Liver (tissue), 9 donors: ENCODE results near the gene TRPC4AP. TPM values are rescaled to one million over a fixed set of nuclear protein-coding genes. Genes with fewer than 3 reads are reported as not detected.

Source experiments
- DNase-seq: peaks from one replicate; pipeline ENCODE4 v3.0.0-alpha.2; 2017; ENCODE audit warnings: low spot score
- H3K27ac ChIP-seq, 2 donors: one replicate each; pipeline ENCODE4 v1.7.0; 2013; ENCODE audit warnings: inconsistent platforms in 2 of 2, low read length in 2 of 2, control low read depth in 1 of 2, low read depth in 1 of 2, mild to moderate bottlenecking in 1 of 2
- H3K27me3 ChIP-seq, 4 donors: one replicate each; pipeline versions ENCODE4 v1.6.1 to v1.7.0; 2013; ENCODE audit warnings: low read length in 3 of 4, inconsistent platforms in 1 of 4, mild to moderate bottlenecking in 1 of 4, moderate library complexity in 1 of 4; ENCODE audit not compliant: control insufficient read depth in 4 of 4, insufficient read depth in 4 of 4
- H3K36me3 ChIP-seq, 4 donors: one replicate each; pipeline versions ENCODE4 v1.6.1 to v1.7.0; 2013; ENCODE audit warnings: low read length in 3 of 4, mild to moderate bottlenecking in 3 of 4, low read depth in 1 of 4, moderate library complexity in 1 of 4; ENCODE audit not compliant: control insufficient read depth in 4 of 4, insufficient read depth in 3 of 4
- H3K4me1 ChIP-seq, 4 donors: one replicate each; pipeline versions ENCODE4 v1.6.1 to v1.7.0; 2013; ENCODE audit warnings: low read length in 3 of 4, mild to moderate bottlenecking in 3 of 4, moderate library complexity in 1 of 4; ENCODE audit not compliant: control insufficient read depth in 4 of 4, insufficient read depth in 4 of 4
- H3K4me3 ChIP-seq, 3 donors: one replicate each; pipeline versions ENCODE4 v1.6.1 to v1.7.0; 2013; ENCODE audit warnings: low read length in 3 of 3, control low read depth in 1 of 3, low read depth in 1 of 3, mild to moderate bottlenecking in 1 of 3
- H3K9ac ChIP-seq, 2 donors: one replicate each; pipeline ENCODE4 v1.7.0; 2013; ENCODE audit warnings: low read length in 2 of 2, mild to moderate bottlenecking in 2 of 2, moderate library complexity in 2 of 2, control low read depth in 1 of 2, low read depth in 1 of 2
- H3K9me3 ChIP-seq, 4 donors: one replicate each; pipeline versions ENCODE4 v1.6.1 to v1.7.0; 2013; ENCODE audit warnings: low read length in 3 of 4; ENCODE audit not compliant: control insufficient read depth in 4 of 4
- EGR1 ChIP-seq, 2 donors: IDR thresholded peaks; 2 replicates each; pipeline ENCODE4 v1.6.1; 2016 to 2018; ENCODE audit warnings: antibody characterized with exemption in 2 of 2, low read depth in 2 of 2
- FOXA1 ChIP-seq: IDR thresholded peaks from 2 replicates; pipeline ENCODE4 v1.6.1; 2016; ENCODE audit warnings: antibody characterized with exemption
- FOXA2 ChIP-seq: IDR thresholded peaks from 2 replicates; pipeline ENCODE4 v1.6.1; 2016; ENCODE audit warnings: antibody characterized with exemption
- HNF4A ChIP-seq, 2 donors: conservative IDR thresholded peaks; 2 replicates each; pipeline ENCODE4 v1.6.1; 2016; ENCODE audit warnings: antibody characterized with exemption in 2 of 2, mild to moderate bottlenecking in 2 of 2
- JUND ChIP-seq, 2 donors: IDR thresholded peaks; 2 replicates each; pipeline ENCODE4 v1.6.1; 2016; ENCODE audit warnings: antibody characterized with exemption in 2 of 2
- NR2F2 ChIP-seq: IDR thresholded peaks from 2 replicates; pipeline ENCODE4 v1.6.1; 2016; ENCODE audit warnings: antibody characterized with exemption
- RAD21 ChIP-seq, 2 donors: IDR thresholded peaks; 2 replicates each; pipeline ENCODE4 v1.6.1; 2016; ENCODE audit warnings: antibody characterized with exemption in 2 of 2, mild to moderate bottlenecking in 2 of 2
- YY1 ChIP-seq: IDR thresholded peaks from 2 replicates; pipeline ENCODE4 v1.6.1; 2016; ENCODE audit warnings: antibody characterized with exemption, mild to moderate bottlenecking
- WGBS: extraction: QIAGEN DNeasy Blood & Tissue Kit; methylation state at CpG from one replicate; pipeline ENCODE4 v1.1.7; 2013; 5-methylcytosine and 5-hydroxymethylcytosine counted together
- polyA plus RNA-seq, 2 donors: library from polyadenylated mRNA; stranded (reverse) in 1 of 2; unstranded in 1 of 2; fragments of 200-250 nt in 1 of 2; fragments of >200 nt in 1 of 2; fragmentation: Nextera tagmentation in 1 of 2; extraction: Ambion mirVana in 1 of 2; gene quantifications; one replicate each; pipeline versions ENCODE4 v1.2.1 to v1.2.3, GENCODE V29; 2013 to 2015
- total RNA-seq, 2 donors: library from RNA; depleted of rRNA; stranded (reverse); fragments of >200 nt; gene quantifications; one replicate each; pipeline ENCODE4 v1.2.3, GENCODE V29; 2014
- TF ChIP-seq, protein P1 (sequence below): IDR thresholded peaks from 2 replicates; pipeline ENCODE4 v1.6.1; 2016; ENCODE audit warnings: antibody characterized with exemption
- TF ChIP-seq, protein P2 (sequence below): IDR thresholded peaks from 2 replicates; pipeline ENCODE4 v1.6.1; 2016; ENCODE audit warnings: antibody characterized with exemption, mild to moderate bottlenecking
- TF ChIP-seq, protein P3 (sequence below): fragments of 150-350 bp; IDR thresholded peaks from 2 replicates; pipeline ENCODE4 v1.5.1; 2017; ENCODE audit warnings: improper control_type of control experiment, low read depth, low read length; ENCODE audit not compliant: missing input control
- TF ChIP-seq, protein P4 (sequence below): IDR thresholded peaks from 2 replicates; pipeline ENCODE4 v1.6.1; 2016; ENCODE audit warnings: antibody characterized with exemption
- donor health status: healthy.
- donor health status: healthy.
- donor health status: healthy.
- donor health status: healthy.
- donor health status: healthy.

TRPC4AP gene
- total and polyA plus RNA-seq, 4 donors, result 26.3 to 57.2 (median 33.8) TPM

DNA sequence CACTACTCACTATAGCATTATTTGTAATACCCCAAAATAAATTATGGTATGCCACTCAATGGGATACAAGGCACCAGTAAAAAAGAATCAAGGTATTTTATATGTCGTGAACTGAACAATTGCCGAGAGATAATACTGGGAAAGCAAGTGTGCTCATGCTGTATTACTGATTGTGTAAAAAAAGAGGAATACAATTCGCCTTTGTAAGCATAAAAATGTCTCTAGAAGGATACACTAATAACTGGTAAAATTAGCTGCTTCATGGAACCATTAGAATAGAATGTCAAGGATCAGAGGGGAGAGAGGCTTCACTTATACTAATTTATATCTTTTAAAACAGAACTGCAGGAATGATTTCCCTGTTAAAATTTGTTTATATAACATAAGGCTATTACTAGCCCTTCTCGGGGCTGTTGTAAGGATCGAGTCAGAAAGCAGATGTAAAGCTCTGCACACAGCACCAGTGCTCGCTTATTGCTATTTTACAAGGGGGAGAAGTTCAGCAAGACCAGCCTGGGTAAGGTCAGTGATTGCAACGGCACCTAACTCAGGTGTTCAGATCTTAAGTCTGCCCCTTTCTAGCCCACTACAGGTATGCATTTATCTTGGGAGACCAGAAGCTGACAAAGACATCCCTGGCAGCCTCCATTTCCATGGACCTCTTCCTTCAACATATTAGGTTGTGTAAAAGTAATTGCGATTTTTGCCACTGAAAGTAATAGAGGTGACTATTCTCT lies 75.3 kb downstream of the TRPC4AP start:
- peaks cover 5 to 64% (median 36%) of the 10 kb centered on the region in 4 donors for H3K36me3 ChIP-seq
- no peak overlapping the region for H3K27ac ChIP-seq
- 95% methylated on average over 8 of the region's 8 CpGs for WGBS

DNA sequence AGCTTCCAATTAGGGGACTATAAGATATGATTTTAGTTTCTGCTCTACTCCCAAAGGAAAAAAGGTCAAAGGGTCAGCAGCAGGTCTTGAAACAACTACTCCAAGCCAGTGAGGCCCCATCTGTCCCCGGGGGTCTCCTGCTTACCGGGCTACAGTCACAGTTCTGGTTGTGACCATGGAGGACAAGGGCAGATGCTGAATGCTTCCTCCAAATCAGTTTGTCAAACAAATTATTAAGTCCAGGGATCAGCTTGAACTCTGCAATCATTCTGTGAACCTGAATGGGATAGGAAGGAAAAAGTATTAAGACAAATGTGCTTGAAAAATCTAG lies 76.8 kb downstream of the TRPC4AP start:
- DNase-seq, result peak; percentile 17
- Histone ChIP-seq H3K4me3 (no peak overlapping the region), H3K27ac (no peak overlapping the region), H3K36me3 (peaks cover 4 to 52% (median 36%) of the 10 kb centered on the region in 4 donors), H3K9me3 (no peaks in the 10 kb centered on the region), H3K9ac (no peak overlapping the region), H3K27me3 (no peaks in the 10 kb centered on the region), H3K4me1 (peaks cover 0 to 21% (median 14%) of the 10 kb centered on the region in 4 donors)
- 98% methylated on average over 2 of the region's 2 CpGs for WGBS
- no peak for TF ChIP-seq FOXA1
- TF ChIP-seq, protein P1, sequence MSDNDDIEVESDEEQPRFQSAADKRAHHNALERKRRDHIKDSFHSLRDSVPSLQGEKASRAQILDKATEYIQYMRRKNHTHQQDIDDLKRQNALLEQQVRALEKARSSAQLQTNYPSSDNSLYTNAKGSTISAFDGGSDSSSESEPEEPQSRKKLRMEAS, result no peak
- no peak for TF ChIP-seq HNF4A (conservative IDR thresholded peaks at IDR 0.05)
- TF ChIP-seq, protein P2, sequence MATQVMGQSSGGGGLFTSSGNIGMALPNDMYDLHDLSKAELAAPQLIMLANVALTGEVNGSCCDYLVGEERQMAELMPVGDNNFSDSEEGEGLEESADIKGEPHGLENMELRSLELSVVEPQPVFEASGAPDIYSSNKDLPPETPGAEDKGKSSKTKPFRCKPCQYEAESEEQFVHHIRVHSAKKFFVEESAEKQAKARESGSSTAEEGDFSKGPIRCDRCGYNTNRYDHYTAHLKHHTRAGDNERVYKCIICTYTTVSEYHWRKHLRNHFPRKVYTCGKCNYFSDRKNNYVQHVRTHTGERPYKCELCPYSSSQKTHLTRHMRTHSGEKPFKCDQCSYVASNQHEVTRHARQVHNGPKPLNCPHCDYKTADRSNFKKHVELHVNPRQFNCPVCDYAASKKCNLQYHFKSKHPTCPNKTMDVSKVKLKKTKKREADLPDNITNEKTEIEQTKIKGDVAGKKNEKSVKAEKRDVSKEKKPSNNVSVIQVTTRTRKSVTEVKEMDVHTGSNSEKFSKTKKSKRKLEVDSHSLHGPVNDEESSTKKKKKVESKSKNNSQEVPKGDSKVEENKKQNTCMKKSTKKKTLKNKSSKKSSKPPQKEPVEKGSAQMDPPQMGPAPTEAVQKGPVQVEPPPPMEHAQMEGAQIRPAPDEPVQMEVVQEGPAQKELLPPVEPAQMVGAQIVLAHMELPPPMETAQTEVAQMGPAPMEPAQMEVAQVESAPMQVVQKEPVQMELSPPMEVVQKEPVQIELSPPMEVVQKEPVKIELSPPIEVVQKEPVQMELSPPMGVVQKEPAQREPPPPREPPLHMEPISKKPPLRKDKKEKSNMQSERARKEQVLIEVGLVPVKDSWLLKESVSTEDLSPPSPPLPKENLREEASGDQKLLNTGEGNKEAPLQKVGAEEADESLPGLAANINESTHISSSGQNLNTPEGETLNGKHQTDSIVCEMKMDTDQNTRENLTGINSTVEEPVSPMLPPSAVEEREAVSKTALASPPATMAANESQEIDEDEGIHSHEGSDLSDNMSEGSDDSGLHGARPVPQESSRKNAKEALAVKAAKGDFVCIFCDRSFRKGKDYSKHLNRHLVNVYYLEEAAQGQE, result no peak
- TF ChIP-seq RAD21 (IDR thresholded peaks at IDR 0.05), result no peak
- TF ChIP-seq EGR1 (IDR thresholded peaks at IDR 0.05; ENCODE audit: low read depth in 2 of 2), result no peak
- TF ChIP-seq, protein P3, sequence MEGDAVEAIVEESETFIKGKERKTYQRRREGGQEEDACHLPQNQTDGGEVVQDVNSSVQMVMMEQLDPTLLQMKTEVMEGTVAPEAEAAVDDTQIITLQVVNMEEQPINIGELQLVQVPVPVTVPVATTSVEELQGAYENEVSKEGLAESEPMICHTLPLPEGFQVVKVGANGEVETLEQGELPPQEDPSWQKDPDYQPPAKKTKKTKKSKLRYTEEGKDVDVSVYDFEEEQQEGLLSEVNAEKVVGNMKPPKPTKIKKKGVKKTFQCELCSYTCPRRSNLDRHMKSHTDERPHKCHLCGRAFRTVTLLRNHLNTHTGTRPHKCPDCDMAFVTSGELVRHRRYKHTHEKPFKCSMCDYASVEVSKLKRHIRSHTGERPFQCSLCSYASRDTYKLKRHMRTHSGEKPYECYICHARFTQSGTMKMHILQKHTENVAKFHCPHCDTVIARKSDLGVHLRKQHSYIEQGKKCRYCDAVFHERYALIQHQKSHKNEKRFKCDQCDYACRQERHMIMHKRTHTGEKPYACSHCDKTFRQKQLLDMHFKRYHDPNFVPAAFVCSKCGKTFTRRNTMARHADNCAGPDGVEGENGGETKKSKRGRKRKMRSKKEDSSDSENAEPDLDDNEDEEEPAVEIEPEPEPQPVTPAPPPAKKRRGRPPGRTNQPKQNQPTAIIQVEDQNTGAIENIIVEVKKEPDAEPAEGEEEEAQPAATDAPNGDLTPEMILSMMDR, result no peak

More for the DNA sequence above, 75.3 kb downstream of the TRPC4AP start:
- TF ChIP-seq, protein P4, sequence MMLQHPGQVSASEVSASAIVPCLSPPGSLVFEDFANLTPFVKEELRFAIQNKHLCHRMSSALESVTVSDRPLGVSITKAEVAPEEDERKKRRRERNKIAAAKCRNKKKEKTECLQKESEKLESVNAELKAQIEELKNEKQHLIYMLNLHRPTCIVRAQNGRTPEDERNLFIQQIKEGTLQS, result no peak
- TF ChIP-seq, protein P2, result no peak
- TF ChIP-seq, protein P1, result no peak
- TF ChIP-seq JUND (IDR thresholded peaks at IDR 0.05), result no peak
- no peak for TF ChIP-seq RAD21 (IDR thresholded peaks at IDR 0.05)
- no peak for TF ChIP-seq YY1
- no peak for TF ChIP-seq NR2F2
- TF ChIP-seq FOXA2, result no peak
- no peak for TF ChIP-seq EGR1 (IDR thresholded peaks at IDR 0.05; ENCODE audit: low read depth in 2 of 2)
- TF ChIP-seq, protein P3, result no peak
- H3K4me1 ChIP-seq, result peaks cover 0 to 8% (median 5%) of the 10 kb centered on the region in 4 donors
- no peak overlapping the region for H3K9ac ChIP-seq
- H3K4me3 ChIP-seq, result no peak overlapping the region
- peak; percentile 12 for DNase-seq
- no peaks in the 10 kb centered on the region for H3K9me3 ChIP-seq
- H3K27me3 ChIP-seq, result no peaks in the 10 kb centered on the region
